Central memory CD8-positive, alpha-beta T cell (primary cell): ENCODE measurements around the gene SP4.
"Not testable (repeated sequence)": the region's sequence is repeated elsewhere in the genome, so short reads cannot be mapped to it uniquely, and the experiment has no call there.

ENCODE experiments used
- ATAC-seq: fragments of 150-1000 bp; cut with Tn5 transposase; replicated peaks from 2 replicates; pipeline ENCODE4 v1.10.0; 2022; ENCODE audit warnings: mild to moderate bottlenecking, moderate FRiP score, moderate number of reproducible peaks; ENCODE audit not compliant: poor library complexity, severe bottlenecking; ENCODE audit errors: extremely low read depth
- DNase-seq, 2 donors: peaks; one replicate each; pipeline ENCODE4 v3.0.0; 2021; ENCODE audit warnings: low spot score in 2 of 2
- H3K27ac Mint-ChIP-seq: one replicate; pipeline ENCODE4 v1.8.0; 2022; ENCODE audit warnings: low read depth, mild to moderate bottlenecking, moderate library complexity, mixed read lengths
- H3K27me3 Mint-ChIP-seq: one replicate; pipeline ENCODE4 v1.8.0; 2022; ENCODE audit warnings: mixed read lengths
- H3K36me3 Mint-ChIP-seq: one replicate; pipeline ENCODE4 v1.8.0; 2022; ENCODE audit warnings: mild to moderate bottlenecking, moderate library complexity, mixed read lengths; ENCODE audit not compliant: insufficient read depth
- H3K4me1 Mint-ChIP-seq: one replicate; pipeline ENCODE4 v1.8.0; 2022; ENCODE audit warnings: mixed read lengths
- H3K4me3 Mint-ChIP-seq: one replicate; pipeline ENCODE4 v1.8.0; 2022; ENCODE audit warnings: mild to moderate bottlenecking, moderate library complexity, mixed read lengths
- H3K9me3 Mint-ChIP-seq: one replicate; pipeline ENCODE4 v1.8.0; 2022; ENCODE audit warnings: mixed read lengths

Gene SP4

GRCh38 chr7:21504021-21504420, 76.1 kb downstream of the SP4 start:
- peaks cover 6% of the 10 kb centered on the region for H3K9me3 Mint-ChIP-seq
- peaks cover 20% of the 10 kb centered on the region for H3K4me1 Mint-ChIP-seq
- ATAC-seq (no peak), DNase-seq (no peak)
- H3K27ac Mint-ChIP-seq: peak overlapping the region; percentile 39
- H3K4me3 Mint-ChIP-seq: no peak overlapping the region
- peaks cover 13% of the 10 kb centered on the region for H3K36me3 Mint-ChIP-seq
- no peaks in the 10 kb centered on the region for H3K27me3 Mint-ChIP-seq

- no peak overlapping the region for H3K27ac Mint-ChIP-seq
- ATAC-seq (no peak), DNase-seq (no peak)
- peaks cover 6% of the 10 kb centered on the region for H3K9me3 Mint-ChIP-seq
- no peak overlapping the region for H3K4me3 Mint-ChIP-seq
- H3K36me3 Mint-ChIP-seq: peaks cover 34% of the 10 kb centered on the region
- no peaks in the 10 kb centered on the region for H3K27me3 Mint-ChIP-seq
- H3K4me1 Mint-ChIP-seq: peaks cover 9% of the 10 kb centered on the region
Measured at GRCh38 chr7:21507627-21508343, 79.9 kb downstream of the SP4 start.

GRCh38 chr7:21508538-21508937, 80.7 kb downstream of the SP4 start:
- Mint-ChIP-seq H3K4me1 (peaks cover 9% of the 10 kb centered on the region), H3K9me3 (peaks cover 6% of the 10 kb centered on the region)
- no peak for ATAC-seq

GRCh38 chr7:21514062-21514461, 86.2 kb downstream of the SP4 start:
- H3K4me3 Mint-ChIP-seq: no peak overlapping the region
- peaks cover 24% of the 10 kb centered on the region for H3K36me3 Mint-ChIP-seq
- H3K4me1 Mint-ChIP-seq: no peaks in the 10 kb centered on the region
- no peak for ATAC-seq
- no peak overlapping the region for H3K27ac Mint-ChIP-seq
- DNase-seq: no peak
- no peaks in the 10 kb centered on the region for H3K27me3 Mint-ChIP-seq
- no peaks in the 10 kb centered on the region for H3K9me3 Mint-ChIP-seq

More at GRCh38 chr7:21508538-21508937, 80.7 kb downstream of the SP4 start:
- Mint-ChIP-seq H3K27me3 (no peaks in the 10 kb centered on the region), H3K36me3 (peaks cover 32% of the 10 kb centered on the region), H3K27ac (no peak overlapping the region), H3K4me3 (no peak overlapping the region)
- no peak for DNase-seq

- Mint-ChIP-seq H3K4me1 (no peaks in the 10 kb centered on the region), H3K27me3 (no peaks in the 10 kb centered on the region), H3K4me3 (no peak overlapping the region), H3K9me3 (no peaks in the 10 kb centered on the region), H3K36me3 (no peaks in the 10 kb centered on the region), H3K27ac (no peak overlapping the region)
- no peak for DNase-seq
- no peak for ATAC-seq
Measured at GRCh38 chr7:21524680-21525079, 96.8 kb downstream of the SP4 start.

GRCh38 chr7:21526007-21526406, 98.1 kb downstream of the SP4 start:
- Mint-ChIP-seq H3K27ac (no peak overlapping the region), H3K36me3 (peaks cover 1% of the 10 kb centered on the region), H3K4me3 (no peak overlapping the region), H3K4me1 (no peaks in the 10 kb centered on the region), H3K27me3 (no peaks in the 10 kb centered on the region), H3K9me3 (no peaks in the 10 kb centered on the region)
- ATAC-seq (no peak), DNase-seq (no peak)

- H3K4me3 Mint-ChIP-seq: no peak overlapping the region
- DNase-seq (no peak), ATAC-seq (no peak)
- peaks cover 1% of the 10 kb centered on the region for H3K36me3 Mint-ChIP-seq
- H3K9me3 Mint-ChIP-seq: no peaks in the 10 kb centered on the region
- no peak overlapping the region for H3K27ac Mint-ChIP-seq
- no peaks in the 10 kb centered on the region for H3K4me1 Mint-ChIP-seq
- H3K27me3 Mint-ChIP-seq: no peaks in the 10 kb centered on the region
Measured at GRCh38 chr7:21526448-21526847, 98.6 kb downstream of the SP4 start.

GRCh38 chr7:21532485-21532884, 104.6 kb downstream of the SP4 start:
- DNase-seq, H3K9me3 Mint-ChIP-seq, H3K4me3 Mint-ChIP-seq, H3K27me3 Mint-ChIP-seq, H3K4me1 Mint-ChIP-seq, H3K27ac Mint-ChIP-seq, ATAC-seq, H3K36me3 Mint-ChIP-seq: not testable (repeated sequence)

- peaks cover 16% of the 10 kb centered on the region for H3K27me3 Mint-ChIP-seq
- not testable (repeated sequence) for H3K9me3 Mint-ChIP-seq, H3K4me1 Mint-ChIP-seq, ATAC-seq, H3K4me3 Mint-ChIP-seq, H3K27ac Mint-ChIP-seq, DNase-seq, H3K36me3 Mint-ChIP-seq
Measured at GRCh38 chr7:21533646-21534045, 105.8 kb downstream of the SP4 start.

- not testable (repeated sequence) for ATAC-seq, H3K36me3 Mint-ChIP-seq, DNase-seq, H3K27ac Mint-ChIP-seq, H3K9me3 Mint-ChIP-seq, H3K4me1 Mint-ChIP-seq, H3K4me3 Mint-ChIP-seq
- H3K27me3 Mint-ChIP-seq: peaks cover 45% of the 10 kb centered on the region
Measured at GRCh38 chr7:21536445-21537118, 108.7 kb downstream of the SP4 start.

GRCh38 chr7:21538936-21539495, 111.1 kb downstream of the SP4 start:
- Mint-ChIP-seq H3K27ac (no peak overlapping the region), H3K27me3 (peaks cover 68% of the 10 kb centered on the region)
- no peak for ATAC-seq

GRCh38 chr7:21542891-21543527, 115.1 kb downstream of the SP4 start, which contains the start of gene DNAH11:
Gene DNAH11 (plus strand): TSS chr7:21543039. CDS start chr7:21543246, 207 bp downstream.
- Mint-ChIP-seq H3K27me3 (peaks cover 85% of the 10 kb centered on the region), H3K4me3 (peak within 1 kb of the TSS; percentile 43), H3K27ac (no peak within 1 kb of the TSS), H3K9me3 (no peaks in the 10 kb centered on the region), H3K4me1 (peaks cover 5% of the 10 kb centered on the region), H3K36me3 (no peaks in the 10 kb centered on the region)
- DNase-seq (no peak), ATAC-seq (no peak)

More at GRCh38 chr7:21538936-21539495, 111.1 kb downstream of the SP4 start:
- Mint-ChIP-seq H3K36me3 (no peaks in the 10 kb centered on the region), H3K9me3 (no peaks in the 10 kb centered on the region), H3K4me3 (no peak overlapping the region), H3K4me1 (peaks cover 2% of the 10 kb centered on the region)
- no peak for DNase-seq
